Activated T-cell treated with anti-CD3 and anti-CD28 coated beads, Interleukin-2, amount 50 U/mL, for 1 hour (primary cell): Measurements from ENCODE around the gene TMEM259.
A peak's percentile ranks its signal among the peaks of the same experiment; 100 is the strongest.

Source experiments
- DNase-seq: peaks from one replicate; pipeline ENCODE4 v3.0.0-alpha.2; 2020

Gene TMEM259

DNA sequence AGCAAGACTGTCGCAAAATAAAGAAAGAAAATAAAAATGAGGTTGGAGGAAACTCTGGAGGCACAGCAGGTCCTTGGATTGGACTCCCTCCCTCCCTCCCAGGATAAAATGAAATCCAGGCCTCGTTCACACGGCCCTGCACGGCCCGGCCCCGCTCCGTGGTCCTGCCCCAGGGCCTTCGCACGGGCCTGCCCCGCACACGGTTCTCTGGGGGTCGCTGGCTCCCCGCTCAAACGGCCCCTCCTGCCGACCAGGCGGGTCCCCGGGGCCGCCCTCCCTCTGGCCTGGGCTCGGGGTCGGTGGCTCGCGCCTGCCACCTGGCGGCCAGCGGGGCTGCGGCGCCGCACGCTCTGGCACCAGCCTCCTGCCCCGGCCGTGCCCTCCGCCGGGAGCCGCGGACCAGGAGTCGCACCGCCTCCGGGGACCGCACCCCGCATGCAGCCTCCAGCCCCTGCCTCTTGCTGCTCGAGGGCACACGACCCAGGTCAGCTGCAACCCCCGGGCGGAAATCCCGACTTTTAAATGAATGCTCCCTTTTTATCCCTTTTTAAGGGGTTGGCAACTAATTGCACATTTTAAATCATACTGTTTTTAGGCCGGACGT, 38.3 kb downstream of the TMEM259 start:
- DNase-seq = peak; percentile 83

- no peak for DNase-seq
These were observed 40.6 kb downstream of the TMEM259 start for GRCh38 chr19:980133-980998.

- no peak for DNase-seq
These were observed 41.6 kb downstream of the TMEM259 start for GRCh38 chr19:979318-979741.

DNA sequence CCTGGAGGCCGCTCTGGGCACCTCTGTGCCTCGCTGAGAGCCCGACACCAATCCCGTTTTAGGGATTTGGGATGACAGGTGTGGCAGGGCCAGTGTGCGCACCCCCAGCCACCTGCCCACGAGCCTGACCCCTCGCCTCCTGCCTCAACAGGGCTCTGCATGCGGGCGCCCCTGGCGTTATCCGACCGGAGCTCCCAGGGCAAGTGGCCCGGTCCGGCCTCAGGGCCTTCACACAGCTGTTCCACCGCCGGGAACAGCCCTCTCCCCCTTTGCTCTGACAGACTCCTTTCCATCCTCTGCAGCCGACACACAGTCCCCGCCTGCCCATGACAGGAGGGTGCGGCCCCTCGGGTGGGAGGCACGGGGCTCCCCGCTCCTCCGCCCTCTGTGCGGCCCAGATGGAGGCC, 43.9 kb downstream of the TMEM259 start:
- no peak for DNase-seq

GRCh38 chr19:976476-976875, 44.4 kb downstream of the TMEM259 start:
- DNase-seq = no peak

DNA sequence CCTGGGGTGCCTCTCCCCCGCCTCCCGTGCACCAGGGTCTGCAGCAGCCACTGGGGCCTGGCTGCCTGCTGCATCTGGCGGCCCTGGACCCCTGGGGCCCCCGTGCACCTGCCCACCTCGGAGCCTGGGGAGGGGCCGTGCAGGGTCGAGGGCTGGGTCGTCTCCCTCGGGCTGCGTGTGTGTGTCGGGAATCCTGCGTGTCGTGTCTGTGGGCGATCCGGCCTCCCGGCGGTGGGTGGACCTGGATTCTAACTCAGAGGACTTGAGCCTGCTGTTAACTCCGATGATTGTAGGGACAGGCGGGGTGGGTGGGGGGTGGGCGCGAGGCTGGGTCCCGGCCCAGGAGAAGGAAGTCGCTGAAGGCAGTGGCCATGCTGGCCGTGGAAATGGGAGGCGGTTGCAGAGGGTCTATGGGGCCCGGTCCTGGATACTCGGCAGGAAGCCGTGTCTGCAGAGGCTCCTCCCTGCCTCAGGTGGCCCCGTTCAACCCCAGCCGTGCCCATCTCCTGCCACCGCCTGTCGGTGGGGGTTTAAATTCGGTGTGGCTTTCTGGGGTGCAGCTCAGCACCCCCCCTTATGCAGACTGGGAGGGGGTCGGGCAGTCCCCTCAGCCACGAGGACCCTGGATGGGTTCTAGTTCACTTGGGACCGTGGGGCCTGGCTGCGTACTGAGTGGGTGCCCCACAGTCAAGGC, 46.2 kb downstream of the TMEM259 start:
- no peak for DNase-seq

DNA sequence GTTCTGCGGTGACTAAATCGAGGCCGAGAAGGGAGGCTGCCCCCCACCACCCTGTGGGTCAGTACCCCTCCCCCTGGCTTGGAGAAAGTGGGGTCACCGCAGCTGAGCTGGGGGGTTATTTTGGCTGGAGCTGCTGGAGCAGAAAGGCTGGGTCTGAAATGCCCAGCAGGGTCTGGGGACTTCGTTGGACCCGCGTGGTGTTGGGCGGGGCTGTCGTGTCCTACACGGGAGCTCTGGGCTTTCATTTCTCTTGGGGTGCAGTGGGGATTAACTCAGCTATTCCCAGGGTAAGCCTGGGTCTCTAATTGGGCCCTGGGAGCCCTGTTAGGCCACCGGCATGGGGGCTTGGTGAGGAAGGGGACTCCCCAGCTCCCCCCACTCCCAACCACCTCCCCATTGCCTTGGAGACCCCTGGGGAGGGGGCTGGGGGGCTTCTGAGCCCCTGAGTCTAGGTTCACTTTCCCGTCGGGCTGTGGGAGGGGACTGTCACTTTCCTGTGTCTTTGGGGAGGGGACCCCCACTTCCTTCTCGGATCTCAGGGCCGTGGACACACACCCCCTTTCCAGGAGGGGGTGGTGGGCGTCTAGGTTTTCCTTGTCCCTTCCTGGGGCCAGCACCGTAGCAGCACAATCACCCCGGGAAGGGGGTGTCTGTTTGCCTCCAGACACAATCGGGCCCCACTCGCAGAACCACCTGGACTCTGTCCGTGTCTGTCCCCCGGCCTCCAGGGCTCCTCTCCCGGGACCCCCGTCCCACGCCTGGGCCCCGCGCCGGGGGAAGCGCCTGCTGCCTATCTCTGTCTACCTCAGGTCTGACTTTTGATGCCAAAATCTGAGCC, 47.0 kb downstream of the TMEM259 start:
- no peak for DNase-seq

GRCh38 chr19:972281-972680, 48.6 kb downstream of the TMEM259 start:
- no peak for DNase-seq

- DNase-seq = no peak
These were observed 49.1 kb downstream of the TMEM259 start for GRCh38 chr19:971795-972194.

DNA sequence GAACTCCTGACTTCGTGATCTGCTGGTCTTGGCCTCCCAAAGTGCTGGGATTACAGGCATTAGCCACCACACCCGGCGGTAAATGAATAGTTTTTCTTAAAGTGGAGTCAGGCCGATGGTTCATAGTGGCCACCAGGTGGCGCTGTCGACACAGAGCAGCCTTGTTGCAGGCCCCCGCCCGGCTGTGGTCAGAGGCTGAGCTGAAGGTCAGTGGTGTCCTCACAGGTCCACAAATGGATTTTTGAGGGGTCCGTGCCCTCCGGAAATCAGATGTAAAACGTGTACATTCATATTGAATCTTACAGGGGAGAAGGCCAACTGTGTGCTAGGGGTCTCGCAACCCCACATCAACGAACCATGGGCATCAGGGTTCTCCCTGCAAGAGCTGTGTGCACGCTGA, 50.2 kb downstream of the TMEM259 start:
- DNase-seq = peak; percentile 31

DNA sequence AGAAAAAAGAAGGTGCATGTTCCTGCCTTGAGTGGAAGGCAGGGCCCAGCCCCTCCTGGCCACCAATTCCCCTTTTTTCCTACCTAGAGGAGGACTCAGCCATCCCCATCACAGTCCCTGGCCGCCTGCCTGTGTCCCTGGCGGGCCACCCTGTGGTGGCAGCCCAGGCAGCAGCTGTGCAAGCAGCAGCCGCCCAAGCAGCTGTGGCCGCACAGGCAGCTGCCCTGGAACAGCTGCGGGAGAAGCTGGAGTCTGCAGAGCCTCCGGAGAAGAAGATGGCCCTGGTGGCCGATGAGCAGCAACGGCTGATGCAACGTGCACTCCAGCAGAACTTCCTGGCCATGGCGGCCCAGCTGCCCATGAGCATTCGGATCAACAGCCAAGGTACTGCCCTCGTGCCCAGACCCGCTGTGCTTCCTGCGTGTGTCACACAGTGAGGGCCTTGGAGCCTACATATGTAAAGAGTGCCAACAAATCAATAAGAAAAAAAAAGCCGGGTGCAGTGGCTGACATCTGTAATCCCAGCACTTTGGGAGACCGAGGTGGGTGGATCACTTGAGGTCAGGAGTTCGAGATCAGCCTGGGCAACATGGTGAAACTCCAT, 54.3 kb downstream of the TMEM259 start:
- DNase-seq = no peak

GRCh38 chr19:964761-965694, 55.9 kb downstream of the TMEM259 start:
- DNase-seq = no peak

GRCh38 chr19:964116-964520, 56.8 kb downstream of the TMEM259 start:
- no peak for DNase-seq

DNA sequence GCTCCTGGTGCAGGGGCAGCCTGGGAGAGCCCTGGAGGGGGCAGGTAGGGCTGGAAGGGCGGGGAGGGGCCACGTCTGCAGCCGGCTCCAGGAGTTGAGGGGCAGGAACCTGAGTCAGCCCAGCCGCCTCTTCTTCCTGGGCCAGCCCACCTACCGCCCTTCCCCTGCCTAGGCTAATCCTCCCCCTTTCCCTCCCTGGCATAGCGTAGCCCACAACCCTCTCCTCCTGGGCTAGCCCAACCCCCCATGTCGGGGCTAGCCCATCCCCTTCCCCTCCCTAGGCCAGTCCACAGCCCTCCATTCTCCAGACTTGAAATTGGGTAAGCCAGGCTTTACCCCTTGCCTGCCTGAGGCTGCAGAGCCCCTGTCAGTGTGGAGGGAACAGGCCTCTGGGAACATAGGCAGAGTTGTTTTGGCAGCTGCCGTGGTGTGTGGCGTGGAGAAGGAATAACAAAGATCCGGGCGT, 57.4 kb downstream of the TMEM259 start:
- no peak for DNase-seq

- no peak for DNase-seq
These were observed 58.1 kb downstream of the TMEM259 start for GRCh38 chr19:962683-963400.

DNA sequence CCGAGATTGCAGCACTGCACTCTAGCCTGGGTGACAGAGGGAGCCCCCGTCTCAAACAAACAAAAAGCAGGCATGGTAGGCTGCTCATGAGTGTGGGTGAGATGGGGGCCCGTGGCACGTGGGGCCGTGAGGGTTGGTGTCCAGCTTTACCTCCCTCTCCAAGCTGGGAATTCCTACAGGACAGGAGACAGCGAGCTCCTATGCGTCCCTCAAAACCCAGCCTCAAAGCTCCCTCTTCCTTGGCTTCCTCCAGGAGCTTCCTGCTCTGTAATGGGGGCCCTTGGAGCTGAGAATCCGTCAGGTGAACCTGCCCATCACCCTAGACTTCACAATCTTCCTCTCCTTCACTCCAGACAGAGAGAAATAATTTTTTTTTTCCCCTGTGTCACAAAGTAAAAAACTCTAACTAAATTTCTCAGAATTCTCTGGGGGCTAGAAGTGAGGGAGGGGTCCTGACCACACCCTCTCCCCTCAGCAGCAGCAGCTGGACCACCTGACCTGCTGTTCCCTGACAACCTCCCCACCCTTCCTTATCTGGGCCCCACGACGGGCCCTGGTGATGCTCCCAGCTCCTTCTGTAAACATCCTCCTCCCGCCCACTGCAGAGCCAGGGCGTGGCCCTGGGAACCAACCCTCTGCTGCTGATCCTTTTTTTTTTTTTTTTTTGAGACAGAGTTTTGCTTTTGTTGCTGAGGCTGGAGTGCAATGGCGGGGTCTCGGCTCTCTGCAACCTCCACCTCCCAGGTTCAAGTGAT, 58.9 kb downstream of the TMEM259 start:
- DNase-seq = no peak

DNA sequence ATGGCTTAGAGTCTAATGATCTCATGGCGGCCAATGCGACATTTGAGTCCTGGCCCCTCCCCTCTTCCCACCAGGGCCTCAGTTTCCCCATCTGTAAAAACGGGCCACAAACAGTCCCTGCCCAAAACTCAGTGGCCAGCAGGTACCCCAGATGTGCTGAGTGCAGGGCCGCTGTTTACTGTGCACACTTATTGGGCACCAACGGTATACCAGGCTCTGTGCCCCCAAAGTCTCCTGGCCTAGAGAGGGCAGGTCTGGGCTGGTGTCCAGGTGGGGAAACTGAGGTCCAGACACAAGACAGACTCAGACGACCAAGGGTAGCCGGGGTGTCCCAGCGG, 60.4 kb downstream of the TMEM259 start:
- no peak for DNase-seq

DNA sequence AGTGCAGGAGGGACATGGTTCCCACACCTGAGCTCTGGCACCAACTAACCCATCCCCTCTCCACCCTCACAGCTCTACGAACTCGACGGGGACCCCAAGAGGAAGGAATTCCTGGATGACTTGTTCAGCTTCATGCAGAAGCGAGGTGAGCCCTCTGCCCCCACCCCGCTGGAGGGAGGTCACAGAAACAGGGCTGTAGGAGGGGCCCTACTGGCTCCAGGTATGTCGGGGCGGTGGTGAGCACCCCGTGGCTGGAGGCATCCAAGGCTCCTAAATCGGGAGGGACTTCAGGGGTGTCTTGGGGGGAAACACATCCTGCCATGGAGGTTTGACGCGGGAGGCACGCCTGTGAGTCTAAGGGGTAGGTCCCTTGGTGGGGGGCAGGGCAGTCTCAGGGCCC, 60.9 kb downstream of the TMEM259 start:
- DNase-seq = no peak
